ENCODE measurements around the gene TCL1A. TPM values are rescaled to one million over a fixed set of nuclear protein-coding genes. Genes with fewer than 3 reads are reported as not detected.
"Not testable (repeated sequence)": the region's sequence is repeated elsewhere in the genome, so short reads cannot be mapped to it uniquely, and the experiment has no call there.

Gene TCL1A
- total and polyA plus RNA-seq, 2 donors (not counting 1 experiment from before 2014, with no cell fraction given), result not detected

- no peak for DNase-seq (ENCODE audit: low read depth in 2 of 2)
- Histone ChIP-seq H3K27me3 (ENCODE audit: control insufficient read depth, insufficient read depth, low read length) (no peaks in the 10 kb centered on the region), H3K27ac (ENCODE audit: insufficient read depth, low read length) (no peak overlapping the region), H3K9me3 (ENCODE audit: control insufficient read depth, insufficient read depth, low read depth, low read length) (no peaks in the 10 kb centered on the region), H3K9ac (ENCODE audit: insufficient read depth, low read length) (no peak overlapping the region), H3K36me3 (ENCODE audit: control insufficient read depth, insufficient read depth, low read length) (no peaks in the 10 kb centered on the region), H3K4me1 (ENCODE audit: control insufficient read depth, extremely low read depth, insufficient read depth, low read length) (no peaks in the 10 kb centered on the region), H3K79me2 (ENCODE audit: control insufficient read depth, insufficient read depth, low read length) (no peaks in the 10 kb centered on the region), H4K20me1 (ENCODE audit: control insufficient read depth, extremely low read depth, insufficient read depth, low read length) (no peaks in the 10 kb centered on the region), H2AFZ (ENCODE audit: low read length) (no peak overlapping the region), H3K4me3 (replicated peaks in 1 of 4; ENCODE audit: control extremely low read depth in 1 of 4, insufficient read depth in 1 of 4, low read depth in 3 of 4, low read length in 4 of 4) (no peak overlapping the region), H3K4me2 (ENCODE audit: extremely low read depth, insufficient read depth, low read length) (no peak overlapping the region)
- TF ChIP-seq EZH2 (IDR thresholded peaks at IDR 0.05; ENCODE audit: low read length, missing control alignments), result no peak
- TF ChIP-seq, protein P1, sequence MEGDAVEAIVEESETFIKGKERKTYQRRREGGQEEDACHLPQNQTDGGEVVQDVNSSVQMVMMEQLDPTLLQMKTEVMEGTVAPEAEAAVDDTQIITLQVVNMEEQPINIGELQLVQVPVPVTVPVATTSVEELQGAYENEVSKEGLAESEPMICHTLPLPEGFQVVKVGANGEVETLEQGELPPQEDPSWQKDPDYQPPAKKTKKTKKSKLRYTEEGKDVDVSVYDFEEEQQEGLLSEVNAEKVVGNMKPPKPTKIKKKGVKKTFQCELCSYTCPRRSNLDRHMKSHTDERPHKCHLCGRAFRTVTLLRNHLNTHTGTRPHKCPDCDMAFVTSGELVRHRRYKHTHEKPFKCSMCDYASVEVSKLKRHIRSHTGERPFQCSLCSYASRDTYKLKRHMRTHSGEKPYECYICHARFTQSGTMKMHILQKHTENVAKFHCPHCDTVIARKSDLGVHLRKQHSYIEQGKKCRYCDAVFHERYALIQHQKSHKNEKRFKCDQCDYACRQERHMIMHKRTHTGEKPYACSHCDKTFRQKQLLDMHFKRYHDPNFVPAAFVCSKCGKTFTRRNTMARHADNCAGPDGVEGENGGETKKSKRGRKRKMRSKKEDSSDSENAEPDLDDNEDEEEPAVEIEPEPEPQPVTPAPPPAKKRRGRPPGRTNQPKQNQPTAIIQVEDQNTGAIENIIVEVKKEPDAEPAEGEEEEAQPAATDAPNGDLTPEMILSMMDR (conservative IDR thresholded peaks at IDR 0.05 in 1 of 2, IDR thresholded peaks at IDR 0.05 in 1 of 2; ENCODE audit: low read depth in 1 of 2, low read length in 2 of 2), result no peak
Observed at GRCh38 chr14:95730126-95730525, 16.2 kb upstream of the TCL1A start.

DNA sequence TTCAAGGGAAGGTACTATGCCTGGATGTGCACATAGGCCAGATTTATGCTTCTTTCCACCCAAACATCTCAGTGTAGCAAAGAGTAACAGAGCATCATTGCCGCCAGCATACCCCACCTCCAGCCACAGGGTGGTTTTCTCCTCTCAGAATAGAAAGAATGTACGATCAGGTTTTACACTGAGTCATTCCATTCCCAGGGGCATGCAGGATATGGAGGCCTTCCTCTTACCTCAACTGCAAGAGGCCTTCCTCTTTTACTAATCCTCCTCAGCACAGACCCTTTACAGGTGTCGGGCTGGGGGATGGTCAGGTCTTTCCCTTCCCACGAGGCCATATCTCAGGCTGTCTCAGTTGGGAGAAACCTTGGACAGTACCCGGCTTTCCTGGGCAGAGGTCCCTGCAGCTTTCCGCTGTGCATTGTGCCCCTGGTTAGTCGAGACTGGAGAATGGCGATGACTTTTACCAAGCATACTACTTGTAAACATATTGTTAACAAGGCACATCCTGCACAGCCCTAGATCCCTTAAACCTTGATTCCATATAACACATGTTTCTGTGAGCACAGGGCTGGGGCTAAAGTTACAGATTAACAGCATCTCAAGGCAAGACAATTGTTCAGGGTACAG lies 15.6 kb upstream of the TCL1A start:
- H3K4me2 ChIP-seq (ENCODE audit: extremely low read depth, insufficient read depth, low read length); DNase-seq (ENCODE audit: low read depth in 2 of 2); H3K27me3 ChIP-seq (ENCODE audit: control insufficient read depth, insufficient read depth, low read length); H2AFZ ChIP-seq (ENCODE audit: low read length); H3K36me3 ChIP-seq (ENCODE audit: control insufficient read depth, insufficient read depth, low read length); H4K20me1 ChIP-seq (ENCODE audit: control insufficient read depth, extremely low read depth, insufficient read depth, low read length); H3K27ac ChIP-seq (ENCODE audit: insufficient read depth, low read length); H3K4me1 ChIP-seq (ENCODE audit: control insufficient read depth, extremely low read depth, insufficient read depth, low read length); H3K79me2 ChIP-seq (ENCODE audit: control insufficient read depth, insufficient read depth, low read length); H3K9ac ChIP-seq (ENCODE audit: insufficient read depth, low read length); H3K4me3 ChIP-seq (replicated peaks in 1 of 4; ENCODE audit: control extremely low read depth in 1 of 4, insufficient read depth in 1 of 4, low read depth in 3 of 4, low read length in 4 of 4); H3K9me3 ChIP-seq (ENCODE audit: control insufficient read depth, insufficient read depth, low read depth, low read length): not testable (repeated sequence)

GRCh38 chr14:95727056-95727700 lies 13.3 kb upstream of the TCL1A start:
- Histone ChIP-seq H3K4me3 (replicated peaks in 1 of 4; ENCODE audit: control extremely low read depth in 1 of 4, insufficient read depth in 1 of 4, low read depth in 3 of 4, low read length in 4 of 4) (no peak overlapping the region), H3K9me3 (ENCODE audit: control insufficient read depth, insufficient read depth, low read depth, low read length) (no peaks in the 10 kb centered on the region), H2AFZ (ENCODE audit: low read length) (no peak overlapping the region), H3K36me3 (ENCODE audit: control insufficient read depth, insufficient read depth, low read length) (no peaks in the 10 kb centered on the region), H3K79me2 (ENCODE audit: control insufficient read depth, insufficient read depth, low read length) (no peaks in the 10 kb centered on the region), H3K4me2 (ENCODE audit: extremely low read depth, insufficient read depth, low read length) (no peak overlapping the region), H3K9ac (ENCODE audit: insufficient read depth, low read length) (no peak overlapping the region), H4K20me1 (ENCODE audit: control insufficient read depth, extremely low read depth, insufficient read depth, low read length) (no peaks in the 10 kb centered on the region), H3K27me3 (ENCODE audit: control insufficient read depth, insufficient read depth, low read length) (no peaks in the 10 kb centered on the region), H3K4me1 (ENCODE audit: control insufficient read depth, extremely low read depth, insufficient read depth, low read length) (no peaks in the 10 kb centered on the region), H3K27ac (ENCODE audit: insufficient read depth, low read length) (no peak overlapping the region)
- DNase-seq (ENCODE audit: low read depth in 2 of 2), result no peak
- TF ChIP-seq, protein P1 (conservative IDR thresholded peaks at IDR 0.05 in 1 of 2, IDR thresholded peaks at IDR 0.05 in 1 of 2; ENCODE audit: low read depth in 1 of 2, low read length in 2 of 2), result no peak
- TF ChIP-seq EZH2 (IDR thresholded peaks at IDR 0.05; ENCODE audit: low read length, missing control alignments), result no peak

Data from fibroblast of lung (primary cell).